ENCODE measurements around the gene WNT5B.

The WNT5B gene

GRCh38 chr12:1650978-1651361 is 21.9 kb downstream of the WNT5B start:
- H3K4me3 ChIP-seq (ENCODE audit: low read depth, low read length): no peak overlapping the region
- DNase-seq (ENCODE audit: low read depth): no peak
- TF ChIP-seq POLR2A (IDR thresholded peaks at IDR 0.05; ENCODE audit: extremely low read depth, insufficient read length) (no peak), MAX (IDR thresholded peaks at IDR 0.05; ENCODE audit: low read depth, low read length) (no peak), MYC (IDR thresholded peaks at IDR 0.05; ENCODE audit: low read depth, low read length) (no peak), CTCF (IDR thresholded peaks at IDR 0.05; ENCODE audit: low read depth, low read length) (no peak)

GRCh38 chr12:1651946-1652345 is 22.9 kb downstream of the WNT5B start:
- no peak overlapping the region for H3K4me3 ChIP-seq (ENCODE audit: low read depth, low read length)
- no peak for TF ChIP-seq MYC (IDR thresholded peaks at IDR 0.05; ENCODE audit: low read depth, low read length)
- no peak for TF ChIP-seq CTCF (IDR thresholded peaks at IDR 0.05; ENCODE audit: low read depth, low read length)
- no peak for TF ChIP-seq POLR2A (IDR thresholded peaks at IDR 0.05; ENCODE audit: extremely low read depth, insufficient read length)
- no peak for TF ChIP-seq MAX (IDR thresholded peaks at IDR 0.05; ENCODE audit: low read depth, low read length)
- DNase-seq (ENCODE audit: low read depth): no peak

GRCh38 chr12:1655225-1655788 is 26.3 kb downstream of the WNT5B start:
- H3K4me3 ChIP-seq (ENCODE audit: low read depth, low read length): no peak overlapping the region
- TF ChIP-seq CTCF (IDR thresholded peaks at IDR 0.05; ENCODE audit: low read depth, low read length) (no peak), POLR2A (IDR thresholded peaks at IDR 0.05; ENCODE audit: extremely low read depth, insufficient read length) (no peak), MYC (IDR thresholded peaks at IDR 0.05; ENCODE audit: low read depth, low read length) (no peak)
- DNase-seq (ENCODE audit: low read depth): no peak

GRCh38 chr12:1656902-1657301 is 27.9 kb downstream of the WNT5B start:
- H3K4me3 ChIP-seq (ENCODE audit: low read depth, low read length): no peak overlapping the region
- no peak for DNase-seq (ENCODE audit: low read depth)
- no peak for TF ChIP-seq MAX (IDR thresholded peaks at IDR 0.05; ENCODE audit: low read depth, low read length)
- TF ChIP-seq MYC (IDR thresholded peaks at IDR 0.05; ENCODE audit: low read depth, low read length): no peak
- no peak for TF ChIP-seq POLR2A (IDR thresholded peaks at IDR 0.05; ENCODE audit: extremely low read depth, insufficient read length)
- TF ChIP-seq CTCF (IDR thresholded peaks at IDR 0.05; ENCODE audit: low read depth, low read length): no peak

GRCh38 chr12:1657688-1658087 is 28.7 kb downstream of the WNT5B start:
- TF ChIP-seq CTCF (IDR thresholded peaks at IDR 0.05; ENCODE audit: low read depth, low read length) (no peak), POLR2A (IDR thresholded peaks at IDR 0.05; ENCODE audit: extremely low read depth, insufficient read length) (no peak), MAX (IDR thresholded peaks at IDR 0.05; ENCODE audit: low read depth, low read length) (no peak)
- no peak for DNase-seq (ENCODE audit: low read depth)

More at GRCh38 chr12:1657688-1658087, 28.7 kb downstream of the WNT5B start:
- H3K4me3 ChIP-seq (ENCODE audit: low read depth, low read length): no peak overlapping the region

Measured in NB4 (cell line).